GM19043 (cell line): ENCODE measurements around the gene SH3RF3.

Source experiments
- ATAC-seq: cut with Tn5 transposase; IDR thresholded peaks from one replicate; pipeline ENCODE4 v1.9.1; 2021; ENCODE audit warnings: low read depth; ENCODE audit not compliant: unreplicated experiment

Gene SH3RF3

DNA sequence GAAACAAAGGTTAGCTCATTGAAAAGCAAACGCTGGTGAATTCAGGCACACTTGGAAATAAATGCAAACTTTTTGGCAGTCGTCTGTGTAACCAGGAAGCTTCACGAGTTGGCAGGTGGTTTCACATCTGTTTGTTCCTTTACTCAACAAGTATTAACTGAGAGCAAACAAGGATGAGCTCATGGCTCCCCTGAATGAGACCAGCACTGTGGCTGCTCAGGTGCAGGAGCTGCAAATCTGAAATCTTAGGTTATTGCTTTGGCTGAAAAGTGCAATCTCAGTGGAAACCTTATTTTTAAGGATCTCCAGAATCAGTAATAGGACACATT lies 46.3 kb downstream of the SH3RF3 start:
- no peak for ATAC-seq

DNA sequence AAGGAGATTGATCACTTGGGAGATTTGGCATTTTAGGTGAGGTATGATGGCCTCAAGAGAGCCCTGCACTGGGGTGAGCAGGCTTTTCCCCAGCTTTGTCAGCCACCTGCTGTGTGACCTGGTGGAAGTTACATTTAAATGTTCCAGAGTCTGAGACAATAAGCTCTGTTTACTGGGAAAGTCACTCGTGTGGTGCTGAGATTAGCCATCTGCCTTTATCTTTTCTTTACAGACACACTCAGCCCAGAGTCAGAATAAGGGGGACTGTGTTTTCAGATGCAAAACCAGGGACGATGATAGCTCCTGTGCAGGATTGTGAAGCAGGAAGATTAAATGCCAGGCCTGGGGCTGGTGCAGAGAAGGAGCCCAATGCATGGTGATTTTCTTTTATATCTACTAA lies 47.9 kb downstream of the SH3RF3 start:
- ATAC-seq = no peak

DNA sequence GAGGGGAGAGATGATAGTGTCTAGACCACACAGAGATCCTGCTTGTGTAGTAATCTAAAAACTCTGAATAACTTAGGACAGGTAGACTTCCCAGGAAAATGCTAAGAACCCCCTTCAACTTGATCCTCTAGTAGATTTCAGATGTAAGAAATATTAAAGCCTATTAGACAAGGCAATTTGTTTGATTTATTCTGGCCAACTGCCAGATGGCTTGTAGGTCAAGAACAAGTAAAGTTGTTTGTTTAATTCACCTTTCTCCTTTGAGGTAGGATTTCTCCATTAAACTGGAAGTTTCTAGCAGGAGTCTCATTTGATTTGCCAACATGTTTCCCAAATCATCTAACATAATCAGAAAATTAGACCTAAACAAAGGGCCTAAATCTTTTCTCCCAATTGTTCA lies 48.6 kb downstream of the SH3RF3 start:
- ATAC-seq = no peak

DNA sequence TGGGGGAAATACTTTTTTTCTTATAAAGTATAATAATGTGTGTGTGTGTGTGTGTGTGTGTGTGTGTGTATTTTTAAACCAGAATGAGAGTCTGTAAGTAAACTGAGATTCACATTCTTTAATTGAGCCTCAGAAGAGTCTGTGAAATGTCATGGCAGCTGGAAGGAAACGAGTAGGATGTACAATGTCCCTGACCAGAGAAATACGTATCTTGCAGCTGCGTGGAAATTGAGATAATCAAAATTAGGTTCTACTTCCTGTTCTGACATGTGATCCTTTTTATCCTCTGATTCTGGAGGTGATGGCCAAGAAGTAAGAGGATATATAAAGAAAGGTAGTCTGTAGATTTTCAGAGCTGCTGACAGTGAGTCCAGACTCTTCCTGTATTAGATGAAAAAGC lies 50.0 kb downstream of the SH3RF3 start:
- ATAC-seq = no peak

DNA sequence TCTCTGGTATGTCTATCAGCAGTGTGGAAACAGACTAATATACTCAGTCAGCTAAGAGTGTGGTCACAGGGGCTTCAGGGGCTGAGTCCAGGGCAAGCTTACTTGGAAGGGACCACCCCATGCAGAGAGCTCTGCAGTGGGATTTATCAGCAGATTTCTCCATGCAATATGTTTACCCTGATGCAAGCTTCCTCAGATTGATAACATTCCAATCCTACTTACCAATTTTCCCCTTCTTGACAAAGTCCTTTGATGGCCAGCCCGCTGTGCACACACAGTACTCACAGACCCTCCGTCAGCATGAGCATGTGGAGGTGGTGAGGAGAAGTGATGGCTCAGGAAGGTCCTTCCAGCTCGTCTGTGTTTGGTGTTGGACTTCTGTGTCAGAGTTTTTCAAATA lies 51.8 kb downstream of the SH3RF3 start:
- no peak for ATAC-seq

DNA sequence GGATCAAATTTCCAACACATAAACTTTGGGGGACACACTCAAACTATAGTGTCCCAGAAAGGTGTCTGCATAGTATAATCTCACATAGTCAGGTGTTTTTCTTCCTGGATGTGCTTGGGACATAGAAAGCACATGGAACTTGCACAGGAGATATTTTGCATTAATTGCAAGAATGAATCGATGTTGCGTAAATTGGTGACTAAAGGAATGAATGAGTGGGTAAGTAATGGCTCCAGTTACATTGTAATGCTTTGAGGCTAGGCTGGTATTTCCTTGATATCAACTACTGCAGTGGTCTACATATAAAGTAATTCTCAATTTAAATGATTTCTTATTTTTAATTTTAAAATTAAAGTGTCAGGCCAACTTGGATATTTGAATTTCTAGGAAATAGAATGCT lies 53.4 kb downstream of the SH3RF3 start:
- ATAC-seq = no peak

DNA sequence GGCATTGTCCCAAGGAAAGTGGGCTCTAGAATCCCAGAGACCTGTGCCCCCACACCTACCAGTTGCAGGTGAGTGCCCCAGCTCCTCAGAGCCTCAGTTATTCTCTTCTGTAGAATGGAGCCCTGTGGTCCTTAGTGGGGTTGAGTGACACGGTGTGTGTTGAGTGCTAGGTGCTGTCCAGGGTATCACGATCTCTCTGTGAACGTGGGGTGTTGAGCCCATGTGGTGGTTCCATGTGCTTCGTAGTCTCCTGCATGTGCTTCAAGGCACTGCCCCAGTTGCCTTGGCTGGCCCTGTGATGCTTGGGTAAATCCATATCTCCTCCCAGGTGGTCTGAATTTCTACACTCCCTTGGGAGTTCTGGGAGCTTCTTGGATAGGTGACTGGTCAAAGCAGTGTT lies 54.9 kb downstream of the SH3RF3 start:
- no peak for ATAC-seq

DNA sequence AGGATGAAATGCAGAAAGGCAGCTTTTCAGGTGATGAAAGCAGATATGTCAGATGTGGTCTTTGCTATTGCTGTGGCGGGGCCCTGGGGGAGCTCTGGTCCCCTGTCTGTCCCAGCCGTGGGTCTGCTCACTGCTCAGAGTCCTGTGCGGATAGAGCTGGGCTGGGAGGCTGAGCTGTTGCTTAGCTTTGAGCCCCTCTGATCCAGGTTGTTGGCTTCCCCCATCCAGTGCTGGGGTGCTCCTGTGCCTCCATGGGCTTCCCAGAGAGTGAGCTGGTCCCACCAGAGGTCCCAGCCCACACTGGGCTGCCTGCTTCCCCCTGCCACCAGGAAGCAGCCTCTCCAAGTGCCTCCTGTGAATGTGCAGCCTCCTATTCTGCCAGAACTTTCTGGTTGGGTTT lies 55.4 kb downstream of the SH3RF3 start:
- no peak for ATAC-seq

DNA sequence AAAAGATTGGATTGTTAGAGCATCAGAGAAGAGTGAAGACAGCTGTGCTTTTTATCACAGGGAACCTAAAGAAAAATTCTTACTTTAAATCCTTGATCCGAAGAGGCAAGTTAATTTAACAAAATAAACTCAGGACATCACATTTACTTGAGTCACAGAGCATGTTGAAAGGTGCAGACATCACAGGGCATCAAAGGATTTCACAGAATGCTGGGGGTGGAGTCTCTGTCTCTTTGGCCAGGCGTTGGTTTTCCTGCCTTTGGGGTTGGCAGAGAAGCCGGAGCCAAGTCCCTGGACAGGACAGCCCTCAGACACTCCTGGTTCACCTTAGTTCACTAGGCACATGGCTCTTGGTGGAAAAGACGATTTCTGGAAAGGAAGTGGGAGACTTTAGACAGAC lies 56.3 kb downstream of the SH3RF3 start:
- ATAC-seq = no peak

DNA sequence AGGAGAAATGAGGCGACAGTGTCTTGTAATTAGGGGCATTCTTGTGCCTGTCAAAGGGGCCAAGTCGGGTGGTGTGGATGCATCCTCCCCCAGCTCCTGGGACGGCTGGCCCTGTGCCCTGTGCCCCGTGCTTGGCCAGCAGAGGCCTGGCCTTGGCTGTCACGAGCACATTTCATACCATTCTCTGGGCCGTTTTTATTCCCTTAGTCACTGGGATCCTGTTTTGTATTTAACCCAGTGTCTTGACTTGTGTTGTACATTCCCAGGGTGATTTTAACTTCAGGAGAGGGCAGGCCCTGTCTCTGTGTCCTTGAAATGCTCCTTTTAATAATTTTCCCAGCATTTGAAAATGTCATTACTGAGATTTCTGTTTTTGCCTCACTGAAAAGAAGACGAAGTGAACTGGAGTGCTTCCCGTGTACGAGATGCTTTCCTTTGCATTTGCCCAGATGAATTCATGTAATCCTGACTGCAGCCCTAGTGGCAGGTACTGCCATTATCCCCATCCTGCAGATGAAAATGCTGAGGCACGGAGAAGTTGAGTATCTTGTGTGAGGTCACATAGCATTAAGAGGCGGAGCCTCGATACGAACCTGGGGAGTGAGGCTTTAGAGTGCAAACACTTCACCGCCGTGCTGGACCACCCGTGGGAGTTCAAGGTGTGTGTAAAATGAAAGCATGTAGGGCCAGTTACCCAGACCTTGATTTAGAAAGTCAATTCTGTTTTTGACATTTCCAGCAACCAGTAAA lies 57.0 kb downstream of the SH3RF3 start:
- ATAC-seq = no peak

DNA sequence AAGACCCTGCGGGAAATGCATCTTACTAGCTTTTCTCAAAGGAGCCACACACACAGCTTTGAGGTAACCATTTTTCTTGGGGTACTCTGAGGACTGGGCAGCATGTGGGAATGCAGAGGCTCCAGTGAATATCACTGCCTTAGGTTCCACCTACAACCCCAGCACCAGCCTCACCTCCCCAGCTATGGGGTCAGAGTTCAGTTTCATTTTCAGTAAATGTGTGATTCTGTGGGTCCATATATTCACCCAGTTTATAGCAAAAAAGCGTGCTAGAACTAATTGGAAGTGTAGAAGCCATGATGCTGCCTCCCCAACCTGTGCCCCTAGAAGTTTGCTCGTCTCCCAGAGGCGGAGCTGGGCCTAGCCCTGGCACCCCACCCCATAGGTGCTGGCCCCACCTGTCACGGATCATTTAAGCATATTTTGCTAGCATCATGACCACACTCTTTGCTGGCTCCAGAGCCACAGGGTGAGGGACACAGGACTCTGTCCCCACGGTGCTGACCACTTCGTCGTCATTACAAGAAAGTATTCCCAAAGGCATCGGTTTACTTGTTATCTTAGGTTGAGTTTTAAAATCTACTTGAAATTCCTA lies 57.7 kb downstream of the SH3RF3 start:
- no peak for ATAC-seq

DNA sequence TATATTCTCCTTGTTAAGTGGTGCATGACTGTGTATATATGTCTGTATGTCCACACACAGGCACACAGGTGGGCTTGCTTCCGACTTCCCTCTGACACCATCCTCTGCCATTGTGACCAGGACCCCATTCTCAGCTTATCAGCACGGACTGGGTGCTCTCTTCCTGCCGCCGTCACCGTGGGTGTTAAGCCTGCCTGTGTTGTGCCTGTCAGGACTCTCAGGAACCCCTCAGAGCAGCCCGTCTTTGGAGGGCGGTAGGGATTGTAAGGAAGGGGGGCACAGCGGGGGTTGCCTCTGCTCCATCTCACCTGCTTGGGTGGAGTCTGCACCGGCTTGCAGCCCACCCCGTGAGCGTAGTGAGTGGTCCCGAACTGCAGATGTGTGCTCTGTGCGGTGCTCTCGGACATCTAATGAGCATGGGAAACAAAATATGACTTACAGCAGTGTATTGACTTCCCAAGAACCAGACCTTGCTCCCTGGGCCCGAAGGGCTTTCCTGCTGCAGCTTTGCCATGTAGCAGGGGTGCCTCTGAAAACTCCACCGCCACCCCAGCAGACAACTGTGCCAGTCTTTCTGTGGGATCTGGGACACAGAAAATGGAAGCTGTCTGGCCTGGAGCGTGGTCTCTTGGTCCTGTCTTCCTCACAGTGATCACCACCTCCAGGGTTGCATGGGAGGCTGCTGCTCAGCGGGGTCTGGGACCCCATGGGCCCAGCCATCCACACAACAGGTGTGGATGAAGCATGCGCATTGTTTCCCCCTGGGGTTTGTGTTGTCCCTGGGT lies 58.9 kb downstream of the SH3RF3 start:
- ATAC-seq = no peak

DNA sequence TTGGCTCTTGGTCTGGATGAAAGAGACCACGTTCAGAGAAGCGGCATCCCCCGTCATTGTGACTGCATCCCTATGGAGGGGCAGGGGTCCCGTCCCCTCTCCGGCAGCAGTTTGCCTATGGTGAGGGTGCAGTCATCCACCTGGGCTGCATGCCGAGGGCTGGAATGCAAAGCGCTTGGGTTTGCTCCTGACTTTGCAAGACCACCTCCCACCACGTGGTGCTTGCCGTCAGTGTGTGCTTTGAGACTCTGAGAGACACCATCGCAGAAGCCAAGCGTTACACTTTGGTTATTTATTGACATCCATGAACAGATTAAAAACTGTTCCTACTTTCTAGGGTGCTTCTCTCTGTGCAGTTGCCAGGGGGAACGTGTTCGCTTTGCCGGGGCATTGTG lies 59.5 kb downstream of the SH3RF3 start:
- ATAC-seq = no peak

DNA sequence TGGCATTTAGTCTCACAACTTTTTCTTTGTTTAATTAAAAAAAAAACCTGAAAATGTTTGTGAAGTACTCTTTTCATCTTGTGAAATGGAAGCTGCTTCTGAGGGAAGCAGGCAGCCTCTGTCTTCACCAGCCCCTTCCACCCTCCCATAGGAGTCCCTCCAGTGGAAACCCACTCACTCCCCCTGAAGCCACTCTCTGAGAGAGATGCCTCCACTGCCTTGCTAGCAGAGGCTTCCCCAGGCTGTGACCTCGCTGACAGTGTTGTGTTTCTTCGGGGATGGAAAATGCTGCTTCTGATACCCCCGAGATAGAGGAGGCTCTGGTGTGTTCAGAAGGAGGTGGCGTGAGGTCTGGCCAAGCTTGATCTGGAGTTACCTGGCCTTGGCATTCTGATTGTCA lies 59.9 kb downstream of the SH3RF3 start:
- ATAC-seq = no peak

DNA sequence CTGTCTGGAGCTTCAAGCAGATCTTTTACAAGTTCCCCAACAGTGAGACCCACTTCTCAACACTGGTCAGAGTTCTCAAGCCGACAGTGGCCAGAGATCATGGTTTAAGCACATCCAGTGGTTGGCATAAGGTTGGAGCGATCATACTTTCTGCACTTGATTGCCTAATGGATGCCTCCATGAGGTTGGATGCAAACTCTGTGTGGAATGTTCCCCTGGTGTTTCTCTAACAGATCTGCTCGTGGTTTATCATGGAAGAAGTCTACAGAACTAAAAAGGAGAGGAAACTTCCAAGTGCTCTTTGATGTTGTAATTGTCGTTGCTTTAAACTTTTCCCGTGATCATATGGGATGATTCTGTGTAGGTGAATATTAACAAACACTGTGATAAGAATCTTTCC lies 60.7 kb downstream of the SH3RF3 start:
- ATAC-seq = no peak

DNA sequence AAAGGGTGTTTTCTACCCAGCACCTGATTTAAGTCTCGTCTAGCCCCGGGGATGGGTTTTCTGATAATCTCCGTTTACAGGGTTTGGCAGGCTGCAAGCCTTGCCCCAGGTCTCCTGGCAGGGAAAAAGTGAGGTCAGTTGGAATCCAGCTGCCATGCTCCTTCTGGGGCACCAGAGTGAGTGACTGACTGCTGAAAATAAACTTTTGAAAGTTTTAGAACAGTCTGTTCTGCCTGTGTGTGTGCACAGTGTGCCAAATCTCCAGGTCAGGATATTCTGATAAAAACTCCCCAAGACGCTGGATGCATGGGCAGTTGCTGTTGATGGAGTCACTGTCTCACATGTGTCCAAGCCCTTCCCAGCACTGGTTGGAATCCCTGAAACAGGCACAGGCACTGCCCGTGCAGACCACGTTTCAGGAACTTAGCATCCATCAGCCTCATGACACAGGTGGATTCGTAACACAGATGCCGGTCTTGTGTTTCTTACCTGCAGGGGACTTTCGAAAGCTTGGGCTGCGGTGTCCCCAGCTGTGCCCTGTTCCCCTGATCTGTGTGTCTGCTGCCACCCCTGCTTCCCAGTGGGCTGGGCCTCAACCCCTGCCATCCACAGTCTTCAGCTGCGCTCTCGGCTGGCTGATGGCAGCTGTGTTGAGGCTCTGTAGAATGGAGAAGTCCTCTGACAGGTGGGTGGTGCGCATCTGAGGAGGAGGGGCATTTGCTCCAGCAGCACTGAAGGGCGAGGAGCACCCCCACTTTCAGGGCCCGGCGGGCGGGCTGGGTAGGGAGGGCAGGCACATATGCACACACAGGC lies 65.0 kb downstream of the SH3RF3 start:
- no peak for ATAC-seq

DNA sequence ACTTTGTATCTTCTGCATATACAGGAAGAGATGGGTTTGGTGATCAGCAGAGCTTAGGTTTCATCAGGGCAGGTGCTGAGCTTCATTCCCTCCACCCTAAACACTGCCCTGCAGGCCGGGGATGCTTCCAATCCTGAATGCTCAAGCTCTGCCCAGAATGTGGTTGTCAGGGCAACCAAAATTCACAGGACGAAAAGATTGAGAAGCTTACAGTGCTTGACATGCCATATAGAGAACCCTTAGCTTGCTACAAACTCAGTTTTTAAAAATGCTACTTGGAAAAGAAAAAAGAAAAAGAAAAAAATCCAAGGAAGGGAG lies 65.6 kb downstream of the SH3RF3 start:
- no peak for ATAC-seq

DNA sequence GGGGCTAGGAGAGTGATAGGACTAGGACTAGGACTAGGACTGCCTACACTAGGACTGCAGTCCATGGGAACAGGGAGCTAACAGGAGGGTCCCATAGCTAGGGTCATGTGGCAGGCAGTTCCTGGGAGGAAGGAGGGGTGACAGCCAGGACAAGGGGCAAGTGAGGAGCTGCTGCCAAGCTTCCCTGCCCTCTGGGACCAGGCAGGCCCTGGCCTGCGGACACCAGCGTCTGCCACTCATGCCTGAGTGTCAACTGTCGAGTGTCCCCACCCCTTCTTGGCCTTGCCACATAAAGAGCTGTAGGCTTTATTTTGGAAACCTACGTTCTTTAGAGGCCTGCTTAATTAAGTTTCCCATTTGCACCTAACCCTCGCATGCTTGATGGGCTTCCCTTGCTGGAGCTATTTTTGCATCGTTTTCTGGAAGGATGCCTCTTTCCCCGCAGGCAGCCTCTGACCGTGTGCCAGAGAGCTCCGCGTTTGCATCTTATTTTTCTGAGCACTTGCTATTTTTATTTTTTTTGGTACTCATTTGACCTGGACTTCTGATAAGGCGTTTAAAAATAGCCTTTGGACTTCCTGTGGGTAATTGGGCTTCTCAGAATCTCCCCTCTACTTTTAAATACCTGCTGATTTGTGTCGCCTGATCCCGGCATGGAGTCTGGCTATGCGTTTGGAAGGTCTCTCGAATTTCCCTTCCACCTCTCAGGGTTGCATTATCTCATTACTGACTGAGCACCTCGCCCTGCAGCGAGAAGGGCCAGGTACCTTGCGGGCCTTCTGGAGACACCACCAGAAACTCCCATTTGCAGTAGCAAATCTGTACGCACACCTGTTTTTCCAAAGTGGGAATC lies 66.4 kb downstream of the SH3RF3 start:
- ATAC-seq = no peak

DNA sequence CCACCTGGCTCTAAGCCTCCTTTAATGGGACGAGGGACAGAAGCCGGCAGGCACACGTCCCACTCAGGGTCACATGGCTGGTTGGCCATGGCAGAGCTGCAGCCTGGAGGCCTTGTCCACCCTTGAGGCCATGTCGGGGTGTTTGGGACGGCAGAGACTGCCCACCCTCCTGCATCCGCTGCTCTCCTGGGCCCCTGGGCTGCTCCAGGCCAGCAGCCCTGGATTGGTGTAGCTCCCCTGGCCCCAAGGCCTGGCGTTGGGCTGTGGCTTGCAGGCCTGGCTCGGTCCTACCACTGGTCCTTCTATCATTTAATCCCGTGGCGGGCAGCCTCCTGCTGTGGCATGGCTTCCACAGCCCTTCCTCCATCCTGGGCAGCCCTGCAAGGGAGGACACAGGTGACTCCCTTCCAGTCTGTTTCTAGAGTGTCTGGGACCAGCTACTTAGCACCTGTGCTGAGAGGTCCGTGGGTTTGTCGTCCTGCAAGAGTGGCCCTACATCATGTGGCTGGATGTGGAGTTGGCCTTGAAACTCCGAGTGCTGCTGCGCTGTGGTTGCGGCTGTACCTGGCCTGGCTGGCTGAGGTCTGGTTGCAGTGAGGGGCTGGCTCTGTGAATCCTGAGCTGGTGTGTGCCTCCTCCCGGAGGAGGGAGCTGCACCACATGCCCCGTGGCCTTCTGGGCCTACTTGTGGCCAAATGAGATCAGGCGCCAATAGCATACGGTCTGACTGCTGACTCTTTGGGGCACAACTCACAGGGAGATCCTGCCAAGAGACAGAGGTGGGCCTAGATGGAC lies 67.3 kb downstream of the SH3RF3 start:
- no peak for ATAC-seq
